ENCODE data around the gene ALKBH3.

- TF ChIP-seq YY1 (IDR thresholded peaks at IDR 0.05; ENCODE audit: insufficient read depth, insufficient read length) (no peak), ZNF274 (IDR thresholded peaks at IDR 0.05; ENCODE audit: low read depth, low read length) (no peak)
These were observed 33.8 kb downstream of the ALKBH3 start for GRCh38 chr11:43914466-43914865.

All from NT2/D1 (cell line).